HEK293 (cell line): ENCODE results near the gene TTF1.

ENCODE experiments used
- HOXA7 ChIP-seq: sonication (generic); formaldehyde crosslinking; IDR thresholded peaks from 2 replicates; pipeline ENCODE4 v1.8.1; 2022; ENCODE audit warnings: missing genetic modification reagents, borderline replicate concordance
- IKZF3 ChIP-seq: fragments of 450-650 bp; IDR thresholded peaks from 2 replicates; pipeline ENCODE4 v1.5.0; 2018; ENCODE audit warnings: missing biosample characterization, mild to moderate bottlenecking, missing genetic modification characterization, moderate library complexity
- PRDM1 ChIP-seq: fragments of 450-650 bp; formaldehyde crosslinking; IDR thresholded peaks from 2 replicates; pipeline ENCODE4; 2016; ENCODE audit warnings: missing biosample characterization, missing genetic modification characterization
- TCF7L2 ChIP-seq: IDR thresholded peaks from 2 replicates; pipeline ENCODE4 v1.6.1; 2011; ENCODE audit warnings: low read depth, mild to moderate bottlenecking, inconsistent platforms, low read length, moderate library complexity, borderline replicate concordance
- ZBTB20 ChIP-seq: fragments of 450-650 bp; formaldehyde crosslinking; IDR thresholded peaks from 2 replicates; pipeline ENCODE4 v1.5.1; 2016; ENCODE audit warnings: missing biosample characterization, missing genetic modification characterization
- ZBTB8A ChIP-seq: fragments of 450-650 bp; formaldehyde crosslinking; IDR thresholded peaks from 2 replicates; pipeline ENCODE4 v1.5.1; 2016; ENCODE audit warnings: missing biosample characterization, missing genetic modification characterization
- ZFP3 ChIP-seq: fragments of 450-650 bp; formaldehyde crosslinking; IDR thresholded peaks from 2 replicates; pipeline ENCODE4 v1.5.1; 2016; ENCODE audit warnings: low read depth, missing biosample characterization, missing genetic modification characterization
- ZFP37 ChIP-seq: fragments of 450-650 bp; formaldehyde crosslinking; IDR thresholded peaks from 2 replicates; pipeline ENCODE4 v1.5.1; 2016; ENCODE audit warnings: missing biosample characterization, missing genetic modification characterization
- ZNF114 ChIP-seq: fragments of 450-650 bp; formaldehyde crosslinking; IDR thresholded peaks from 2 replicates; pipeline ENCODE4 v1.5.0; 2017; ENCODE audit warnings: missing biosample characterization, missing genetic modification characterization
- ZNF140 ChIP-seq: fragments of 450-650 bp; formaldehyde crosslinking; IDR thresholded peaks from 2 replicates; pipeline ENCODE4 v1.5.1; 2016; ENCODE audit warnings: missing biosample characterization, missing genetic modification characterization
- ZNF175 ChIP-seq: fragments of 450-650 bp; formaldehyde crosslinking; IDR thresholded peaks from 2 replicates; pipeline ENCODE4 v1.5.1; 2016; ENCODE audit warnings: missing biosample characterization, missing genetic modification characterization
- ZNF2 ChIP-seq: fragments of 450-650 bp; formaldehyde crosslinking; IDR thresholded peaks from 2 replicates; pipeline ENCODE4 v1.5.1; 2016; ENCODE audit warnings: missing biosample characterization, missing genetic modification characterization
- ZNF239 ChIP-seq: fragments of 450-650 bp; formaldehyde crosslinking; IDR thresholded peaks from 2 replicates; pipeline ENCODE4 v1.5.1; 2016; ENCODE audit warnings: missing biosample characterization, missing genetic modification characterization
- ZNF248 ChIP-seq: fragments of 450-650 bp; formaldehyde crosslinking; IDR thresholded peaks from 2 replicates; pipeline ENCODE4 v1.5.1; 2017; ENCODE audit warnings: missing biosample characterization, missing genetic modification characterization
- ZNF302 ChIP-seq: fragments of 450-650 bp; formaldehyde crosslinking; IDR thresholded peaks from 2 replicates; pipeline ENCODE4 v1.5.1; 2016; ENCODE audit warnings: missing biosample characterization, missing genetic modification characterization, low read depth
- ZNF366 ChIP-seq: fragments of 450-650 bp; formaldehyde crosslinking; conservative IDR thresholded peaks from 2 replicates; pipeline ENCODE4 v1.5.1; 2016; ENCODE audit warnings: missing biosample characterization, missing genetic modification characterization
- ZNF391 ChIP-seq: fragments of 450-650 bp; formaldehyde crosslinking; IDR thresholded peaks from 2 replicates; pipeline ENCODE4 v1.5.1; 2016; ENCODE audit warnings: low read depth, missing biosample characterization, missing genetic modification characterization, borderline replicate concordance
- ZNF560 ChIP-seq: fragments of 450-650 bp; formaldehyde crosslinking; IDR thresholded peaks from 2 replicates; pipeline ENCODE4 v1.5.1; 2017; ENCODE audit warnings: missing biosample characterization, missing genetic modification characterization, borderline replicate concordance
- ZNF561 ChIP-seq: fragments of 450-650 bp; IDR thresholded peaks from 2 replicates; pipeline ENCODE4 v1.5.1; 2018; ENCODE audit warnings: missing biosample characterization, missing genetic modification characterization, borderline replicate concordance
- ZNF596 ChIP-seq: fragments of 450-650 bp; IDR thresholded peaks from 2 replicates; pipeline ENCODE4 v1.5.0; 2018; ENCODE audit warnings: missing biosample characterization, mild to moderate bottlenecking, missing genetic modification characterization, moderate library complexity
- ZNF626 ChIP-seq: fragments of 450-650 bp; sonication (Bioruptor Pico); formaldehyde crosslinking; IDR thresholded peaks from 2 replicates; pipeline ENCODE4 v1.5.1; 2018; ENCODE audit warnings: missing biosample characterization, missing genetic modification characterization, inconsistent platforms
- ZNF629 ChIP-seq: fragments of 450-650 bp; formaldehyde crosslinking; IDR thresholded peaks from 2 replicates; pipeline ENCODE4 v1.5.1; 2017; ENCODE audit warnings: missing biosample characterization, missing genetic modification characterization
- ZNF658 ChIP-seq: fragments of 450-650 bp; formaldehyde crosslinking; IDR thresholded peaks from 2 replicates; pipeline ENCODE4; 2016; ENCODE audit warnings: missing biosample characterization, missing genetic modification characterization
- ZNF664 ChIP-seq: fragments of 450-650 bp; formaldehyde crosslinking; IDR thresholded peaks from 2 replicates; pipeline ENCODE4 v1.5.1; 2016; ENCODE audit warnings: missing biosample characterization, missing genetic modification characterization
- ZNF670 ChIP-seq: fragments of 450-650 bp; formaldehyde crosslinking; IDR thresholded peaks from 2 replicates; pipeline ENCODE4 v1.5.1; 2016; ENCODE audit warnings: missing biosample characterization, missing genetic modification characterization, low read depth
- ZNF747 ChIP-seq: fragments of 450-650 bp; formaldehyde crosslinking; IDR thresholded peaks from 2 replicates; pipeline ENCODE4 v1.5.1; 2016; ENCODE audit warnings: missing biosample characterization, missing genetic modification characterization
- ZNF843 ChIP-seq: fragments of 450-650 bp; formaldehyde crosslinking; IDR thresholded peaks from 2 replicates; pipeline ENCODE4 v1.5.1; 2016; ENCODE audit warnings: missing biosample characterization, missing genetic modification characterization
- ZSCAN30 ChIP-seq: fragments of 450-650 bp; IDR thresholded peaks from 2 replicates; pipeline ENCODE4 v1.5.1; 2018; ENCODE audit warnings: missing biosample characterization, mild to moderate bottlenecking, missing genetic modification characterization, moderate library complexity
- TF ChIP-seq, protein P1 (sequence below): fragments of 450-650 bp; formaldehyde crosslinking; IDR thresholded peaks from 2 replicates; pipeline ENCODE4 v1.5.1; 2016; ENCODE audit warnings: missing biosample characterization, missing genetic modification characterization
- TF ChIP-seq, protein P2 (sequence below): fragments of 450-650 bp; formaldehyde crosslinking; IDR thresholded peaks from 2 replicates; pipeline ENCODE4 v1.5.0; 2017; ENCODE audit warnings: missing biosample characterization, missing genetic modification characterization, borderline replicate concordance
- TF ChIP-seq, protein P3 (sequence below): fragments of 450-650 bp; formaldehyde crosslinking; IDR thresholded peaks from 2 replicates; pipeline ENCODE4 v1.5.1; 2016; ENCODE audit warnings: missing biosample characterization, missing genetic modification characterization
- TF ChIP-seq, protein P4 (sequence below): fragments of 450-650 bp; formaldehyde crosslinking; IDR thresholded peaks from 2 replicates; pipeline ENCODE4; 2016; ENCODE audit warnings: missing biosample characterization, missing genetic modification characterization
- TF ChIP-seq, protein P5 (sequence below): fragments of 450-650 bp; formaldehyde crosslinking; IDR thresholded peaks from 2 replicates; pipeline ENCODE4 v1.5.1; 2016; ENCODE audit warnings: missing biosample characterization, missing genetic modification characterization

TTF1 gene

DNA sequence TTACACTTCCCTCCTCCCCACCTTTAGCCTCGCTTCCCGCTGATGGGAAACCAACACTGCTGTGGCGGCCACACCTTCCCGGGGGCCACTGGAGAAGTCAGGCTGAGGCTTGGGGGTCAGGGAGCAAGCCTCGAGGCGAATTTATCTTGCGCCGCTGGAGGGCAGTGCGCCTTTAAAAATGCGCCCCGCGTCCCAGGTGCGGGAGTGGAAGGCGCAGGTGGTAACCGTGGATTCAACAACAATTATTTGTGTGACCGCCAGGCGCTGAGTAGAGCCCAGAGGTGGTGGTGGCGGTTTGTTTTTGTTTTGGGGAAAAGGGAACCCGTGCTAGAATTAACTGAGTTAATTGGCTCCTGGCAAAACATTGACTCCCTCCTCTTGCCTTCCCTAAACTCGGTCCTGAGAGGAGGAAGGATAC, 4.5 kb upstream of the TTF1 start (continued):
- no peak for TF ChIP-seq ZNF670 (tag by site-specific recombination)
- no peak for TF ChIP-seq ZFP3 (tag by site-specific recombination)
- TF ChIP-seq IKZF3, result no peak
- TF ChIP-seq ZNF175 (tag by site-specific recombination), result no peak
- no peak for TF ChIP-seq ZNF114 (tag by site-specific recombination)
- no peak for TF ChIP-seq ZNF366 (tag by site-specific recombination)
- TF ChIP-seq, protein P1, sequence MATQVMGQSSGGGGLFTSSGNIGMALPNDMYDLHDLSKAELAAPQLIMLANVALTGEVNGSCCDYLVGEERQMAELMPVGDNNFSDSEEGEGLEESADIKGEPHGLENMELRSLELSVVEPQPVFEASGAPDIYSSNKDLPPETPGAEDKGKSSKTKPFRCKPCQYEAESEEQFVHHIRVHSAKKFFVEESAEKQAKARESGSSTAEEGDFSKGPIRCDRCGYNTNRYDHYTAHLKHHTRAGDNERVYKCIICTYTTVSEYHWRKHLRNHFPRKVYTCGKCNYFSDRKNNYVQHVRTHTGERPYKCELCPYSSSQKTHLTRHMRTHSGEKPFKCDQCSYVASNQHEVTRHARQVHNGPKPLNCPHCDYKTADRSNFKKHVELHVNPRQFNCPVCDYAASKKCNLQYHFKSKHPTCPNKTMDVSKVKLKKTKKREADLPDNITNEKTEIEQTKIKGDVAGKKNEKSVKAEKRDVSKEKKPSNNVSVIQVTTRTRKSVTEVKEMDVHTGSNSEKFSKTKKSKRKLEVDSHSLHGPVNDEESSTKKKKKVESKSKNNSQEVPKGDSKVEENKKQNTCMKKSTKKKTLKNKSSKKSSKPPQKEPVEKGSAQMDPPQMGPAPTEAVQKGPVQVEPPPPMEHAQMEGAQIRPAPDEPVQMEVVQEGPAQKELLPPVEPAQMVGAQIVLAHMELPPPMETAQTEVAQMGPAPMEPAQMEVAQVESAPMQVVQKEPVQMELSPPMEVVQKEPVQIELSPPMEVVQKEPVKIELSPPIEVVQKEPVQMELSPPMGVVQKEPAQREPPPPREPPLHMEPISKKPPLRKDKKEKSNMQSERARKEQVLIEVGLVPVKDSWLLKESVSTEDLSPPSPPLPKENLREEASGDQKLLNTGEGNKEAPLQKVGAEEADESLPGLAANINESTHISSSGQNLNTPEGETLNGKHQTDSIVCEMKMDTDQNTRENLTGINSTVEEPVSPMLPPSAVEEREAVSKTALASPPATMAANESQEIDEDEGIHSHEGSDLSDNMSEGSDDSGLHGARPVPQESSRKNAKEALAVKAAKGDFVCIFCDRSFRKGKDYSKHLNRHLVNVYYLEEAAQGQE (tag by site-specific recombination), result no peak
- no peak for TF ChIP-seq HOXA7 (CRISPR knock-in tag)
- TF ChIP-seq ZSCAN30 (tag by site-specific recombination), result no peak
- TF ChIP-seq, protein P2, sequence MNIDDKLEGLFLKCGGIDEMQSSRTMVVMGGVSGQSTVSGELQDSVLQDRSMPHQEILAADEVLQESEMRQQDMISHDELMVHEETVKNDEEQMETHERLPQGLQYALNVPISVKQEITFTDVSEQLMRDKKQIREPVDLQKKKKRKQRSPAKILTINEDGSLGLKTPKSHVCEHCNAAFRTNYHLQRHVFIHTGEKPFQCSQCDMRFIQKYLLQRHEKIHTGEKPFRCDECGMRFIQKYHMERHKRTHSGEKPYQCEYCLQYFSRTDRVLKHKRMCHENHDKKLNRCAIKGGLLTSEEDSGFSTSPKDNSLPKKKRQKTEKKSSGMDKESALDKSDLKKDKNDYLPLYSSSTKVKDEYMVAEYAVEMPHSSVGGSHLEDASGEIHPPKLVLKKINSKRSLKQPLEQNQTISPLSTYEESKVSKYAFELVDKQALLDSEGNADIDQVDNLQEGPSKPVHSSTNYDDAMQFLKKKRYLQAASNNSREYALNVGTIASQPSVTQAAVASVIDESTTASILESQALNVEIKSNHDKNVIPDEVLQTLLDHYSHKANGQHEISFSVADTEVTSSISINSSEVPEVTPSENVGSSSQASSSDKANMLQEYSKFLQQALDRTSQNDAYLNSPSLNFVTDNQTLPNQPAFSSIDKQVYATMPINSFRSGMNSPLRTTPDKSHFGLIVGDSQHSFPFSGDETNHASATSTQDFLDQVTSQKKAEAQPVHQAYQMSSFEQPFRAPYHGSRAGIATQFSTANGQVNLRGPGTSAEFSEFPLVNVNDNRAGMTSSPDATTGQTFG (tag by site-specific recombination), result no peak
- peak; percentile 26; the same call in 1 of the 2 replicates for TF ChIP-seq ZNF2 (tag by site-specific recombination)
- no peak for TF ChIP-seq ZBTB20
- TF ChIP-seq PRDM1 (tag by site-specific recombination), result no peak
- TF ChIP-seq TCF7L2, result no peak
- TF ChIP-seq, protein P3, sequence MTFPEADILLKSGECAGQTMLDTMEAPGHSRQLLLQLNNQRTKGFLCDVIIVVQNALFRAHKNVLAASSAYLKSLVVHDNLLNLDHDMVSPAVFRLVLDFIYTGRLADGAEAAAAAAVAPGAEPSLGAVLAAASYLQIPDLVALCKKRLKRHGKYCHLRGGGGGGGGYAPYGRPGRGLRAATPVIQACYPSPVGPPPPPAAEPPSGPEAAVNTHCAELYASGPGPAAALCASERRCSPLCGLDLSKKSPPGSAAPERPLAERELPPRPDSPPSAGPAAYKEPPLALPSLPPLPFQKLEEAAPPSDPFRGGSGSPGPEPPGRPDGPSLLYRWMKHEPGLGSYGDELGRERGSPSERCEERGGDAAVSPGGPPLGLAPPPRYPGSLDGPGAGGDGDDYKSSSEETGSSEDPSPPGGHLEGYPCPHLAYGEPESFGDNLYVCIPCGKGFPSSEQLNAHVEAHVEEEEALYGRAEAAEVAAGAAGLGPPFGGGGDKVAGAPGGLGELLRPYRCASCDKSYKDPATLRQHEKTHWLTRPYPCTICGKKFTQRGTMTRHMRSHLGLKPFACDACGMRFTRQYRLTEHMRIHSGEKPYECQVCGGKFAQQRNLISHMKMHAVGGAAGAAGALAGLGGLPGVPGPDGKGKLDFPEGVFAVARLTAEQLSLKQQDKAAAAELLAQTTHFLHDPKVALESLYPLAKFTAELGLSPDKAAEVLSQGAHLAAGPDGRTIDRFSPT, result no peak
- TF ChIP-seq ZNF747, result no peak
- TF ChIP-seq ZNF596 (tag by site-specific recombination), result no peak
- no peak for TF ChIP-seq ZNF391
- no peak for TF ChIP-seq ZNF248 (tag by site-specific recombination)
- TF ChIP-seq ZNF664 (tag by site-specific recombination), result no peak
- no peak for TF ChIP-seq ZNF561 (tag by site-specific recombination)
- no peak for TF ChIP-seq ZNF658
- TF ChIP-seq ZFP37 (tag by site-specific recombination), result no peak
- no peak; the same call in 1 of the 2 replicates for TF ChIP-seq ZNF629 (tag by site-specific recombination)
- TF ChIP-seq ZNF843, result no peak
- no peak for TF ChIP-seq ZNF140
- TF ChIP-seq ZBTB8A (tag by site-specific recombination), result peak; percentile 83
- TF ChIP-seq, protein P4, sequence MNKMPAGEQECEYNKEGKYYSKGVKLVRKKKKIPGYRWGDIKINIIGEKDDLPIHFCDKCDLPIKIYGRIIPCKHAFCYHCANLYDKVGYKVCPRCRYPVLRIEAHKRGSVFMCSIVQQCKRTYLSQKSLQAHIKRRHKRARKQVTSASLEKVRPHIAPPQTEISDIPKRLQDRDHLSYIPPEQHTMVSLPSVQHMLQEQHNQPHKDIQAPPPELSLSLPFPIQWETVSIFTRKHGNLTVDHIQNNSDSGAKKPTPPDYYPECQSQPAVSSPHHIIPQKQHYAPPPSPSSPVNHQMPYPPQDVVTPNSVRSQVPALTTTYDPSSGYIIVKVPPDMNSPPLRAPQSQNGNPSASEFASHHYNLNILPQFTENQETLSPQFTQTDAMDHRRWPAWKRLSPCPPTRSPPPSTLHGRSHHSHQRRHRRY (tag by site-specific recombination), result no peak
- no peak for TF ChIP-seq ZNF626 (tag by site-specific recombination)
- TF ChIP-seq ZNF302 (tag by site-specific recombination), result no peak
- TF ChIP-seq ZNF560 (tag by site-specific recombination), result no peak
- no peak for TF ChIP-seq ZNF239 (tag by site-specific recombination)
- TF ChIP-seq, protein P5, sequence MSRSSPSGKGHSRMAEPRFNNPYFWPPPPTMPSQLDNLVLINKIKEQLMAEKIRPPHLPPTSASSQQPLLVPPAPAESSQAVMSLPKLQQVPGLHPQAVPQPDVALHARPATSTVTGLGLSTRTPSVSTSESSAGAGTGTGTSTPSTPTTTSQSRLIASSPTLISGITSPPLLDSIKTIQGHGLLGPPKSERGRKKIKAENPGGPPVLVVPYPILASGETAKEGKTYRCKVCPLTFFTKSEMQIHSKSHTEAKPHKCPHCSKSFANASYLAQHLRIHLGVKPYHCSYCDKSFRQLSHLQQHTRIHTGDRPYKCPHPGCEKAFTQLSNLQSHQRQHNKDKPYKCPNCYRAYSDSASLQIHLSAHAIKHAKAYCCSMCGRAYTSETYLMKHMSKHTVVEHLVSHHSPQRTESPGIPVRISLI (tag by site-specific recombination), result no peak
